Suppressor macrophage treated with lipopolysaccharide for 4 hours (primary cell): Measurements from ENCODE around the gene RBM43.

ENCODE experiments used
- DNase-seq: peaks from one replicate; pipeline ENCODE4 v3.0.0-alpha.2; 2020

RBM43 gene

DNA sequence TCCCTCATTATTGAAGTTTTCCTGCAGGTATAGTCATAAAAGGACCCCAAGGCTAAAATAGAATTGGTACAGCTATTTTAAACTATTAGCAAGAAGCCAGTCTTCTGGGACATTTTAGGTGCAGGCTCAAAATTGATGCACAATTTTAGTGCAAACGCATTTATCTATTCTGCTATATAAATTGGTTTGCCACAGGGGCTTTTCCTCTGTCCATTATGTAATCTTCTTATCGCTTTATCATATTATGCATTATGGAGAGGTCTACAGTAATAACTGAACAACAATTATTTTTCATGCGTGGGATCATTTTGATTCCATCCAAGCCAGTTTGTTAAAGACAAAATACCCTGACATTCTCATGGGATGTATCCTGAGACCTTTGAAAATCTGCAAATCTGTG lies 54.6 kb downstream of the RBM43 start:
- no peak for DNase-seq

DNA sequence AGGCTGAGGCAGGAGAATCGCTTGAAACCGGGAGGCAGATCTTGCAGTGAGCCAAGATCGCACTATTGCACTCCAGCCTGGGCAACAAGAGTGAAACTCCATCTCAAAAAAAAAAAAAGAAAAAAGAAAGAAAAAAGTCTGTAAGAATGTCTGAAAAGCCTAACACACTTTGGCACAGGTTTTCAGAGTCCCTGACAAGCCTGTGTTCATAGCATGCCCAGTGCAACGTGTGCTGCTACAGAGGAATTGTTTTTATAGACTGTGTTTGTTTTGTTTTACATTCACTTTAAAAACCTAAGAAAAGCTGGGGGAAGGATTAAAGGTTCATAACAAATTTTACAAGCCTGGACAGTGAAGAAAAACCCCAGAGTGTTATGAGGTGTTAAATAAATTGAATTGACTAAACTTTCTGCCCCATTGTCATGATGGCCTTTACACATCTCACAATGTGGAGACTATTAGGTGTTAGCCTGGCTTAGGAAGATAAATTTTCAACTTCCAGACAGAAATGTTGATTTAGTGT lies 55.2 kb downstream of the RBM43 start:
- no peak for DNase-seq

DNA sequence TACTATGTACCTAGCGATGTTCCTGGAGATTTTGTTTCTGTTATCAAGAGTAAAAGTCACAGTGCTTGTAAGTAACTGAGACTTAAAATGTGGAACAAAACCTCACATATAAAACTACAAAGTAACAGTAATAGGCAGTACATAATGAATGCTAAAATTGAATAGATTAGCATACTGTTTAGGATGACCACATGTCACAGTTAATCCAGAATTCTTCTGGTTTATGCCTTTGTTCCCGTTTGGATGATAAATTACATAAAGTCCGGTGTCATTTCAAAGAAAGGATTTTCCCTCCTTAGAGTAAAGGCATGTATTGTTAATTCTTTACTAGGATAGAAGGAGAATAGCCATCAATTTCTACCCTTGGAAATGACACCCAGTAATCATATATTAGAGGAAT lies 56.1 kb downstream of the RBM43 start:
- no peak for DNase-seq

DNA sequence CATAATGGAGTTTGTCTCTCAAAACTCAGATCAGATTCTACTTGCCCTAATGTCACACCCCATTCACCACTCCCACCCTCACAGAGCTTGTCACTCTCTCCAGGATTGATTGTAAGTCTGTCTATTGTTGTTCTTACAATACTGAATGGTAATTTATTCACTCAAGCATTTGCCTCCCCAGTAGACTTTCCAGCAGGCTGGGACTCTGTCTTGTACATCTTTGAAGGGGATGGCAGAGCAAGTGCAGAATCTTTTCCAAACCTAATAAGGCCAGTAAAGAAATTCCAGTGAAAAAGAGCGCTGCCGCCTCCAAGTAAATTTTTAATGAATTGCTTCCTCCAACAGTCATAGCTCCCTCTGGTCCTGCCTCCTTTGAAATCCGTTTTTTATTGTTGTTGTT lies 56.9 kb downstream of the RBM43 start:
- DNase-seq, result no peak

DNA sequence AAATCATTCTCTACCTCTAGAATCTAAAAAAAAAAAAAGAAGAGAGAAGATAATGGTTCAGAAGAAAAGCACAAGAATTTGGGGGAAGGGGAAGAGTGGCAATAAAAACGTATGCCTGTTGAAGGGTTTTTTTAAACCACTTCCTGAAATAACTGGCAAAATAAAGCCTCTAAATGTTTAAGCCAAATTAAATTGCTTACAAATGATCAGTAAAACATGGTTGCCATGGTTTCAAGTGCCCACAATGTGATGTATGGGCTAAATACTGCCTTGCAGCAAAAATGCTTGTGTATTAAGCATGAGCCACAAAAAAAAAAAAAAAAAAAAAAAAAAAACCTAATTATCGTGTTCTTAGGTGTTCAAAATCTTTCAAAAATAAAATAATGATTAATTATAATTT lies 60.8 kb downstream of the RBM43 start:
- DNase-seq, result no peak

DNA sequence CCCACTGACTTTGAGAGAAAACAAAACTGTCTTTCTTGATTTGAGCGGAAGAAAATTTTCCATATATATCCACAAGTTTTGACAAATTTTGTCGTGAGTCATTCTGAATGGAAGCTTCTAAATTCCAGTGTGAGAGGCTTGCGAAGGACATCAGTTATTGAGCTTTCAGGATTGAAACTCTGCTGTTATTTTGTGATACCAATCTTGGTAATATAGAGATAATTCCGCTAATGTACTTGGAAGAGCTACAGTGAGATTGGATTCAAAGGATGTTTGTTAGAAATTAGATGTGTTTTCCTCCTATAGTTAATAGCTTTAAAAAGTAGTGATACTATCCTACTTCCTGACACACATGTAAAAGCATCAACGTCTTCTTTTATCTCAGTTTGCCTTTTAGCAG lies 61.4 kb downstream of the RBM43 start:
- DNase-seq, result no peak

DNA sequence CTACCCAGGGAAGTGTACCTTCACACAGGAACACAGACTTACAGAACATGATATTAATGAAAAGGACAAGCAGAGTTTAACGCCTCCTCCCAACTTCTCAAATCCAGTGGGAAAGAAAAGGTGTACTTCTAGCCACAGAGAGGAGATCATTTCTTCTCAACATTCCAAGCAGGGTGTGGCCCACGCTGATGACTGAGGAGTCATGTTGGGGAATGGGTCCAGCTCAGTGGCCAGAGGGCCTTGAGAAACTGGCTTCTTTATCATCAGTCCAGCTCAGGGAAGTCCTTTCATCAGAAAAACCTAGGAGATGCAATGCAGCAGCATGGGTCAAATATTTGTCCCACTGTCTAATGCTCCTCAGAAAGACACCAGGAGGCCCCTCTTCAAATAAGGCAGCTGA lies 63.0 kb downstream of the RBM43 start:
- DNase-seq, result no peak
